ENCODE data around the gene RPL26. TPM values are rescaled to one million over a fixed set of nuclear protein-coding genes. Genes with fewer than 3 reads are reported as not detected.

Gene RPL26
- total RNA-seq: 2,945 and 3,888 TPM in 2 replicates

DNA sequence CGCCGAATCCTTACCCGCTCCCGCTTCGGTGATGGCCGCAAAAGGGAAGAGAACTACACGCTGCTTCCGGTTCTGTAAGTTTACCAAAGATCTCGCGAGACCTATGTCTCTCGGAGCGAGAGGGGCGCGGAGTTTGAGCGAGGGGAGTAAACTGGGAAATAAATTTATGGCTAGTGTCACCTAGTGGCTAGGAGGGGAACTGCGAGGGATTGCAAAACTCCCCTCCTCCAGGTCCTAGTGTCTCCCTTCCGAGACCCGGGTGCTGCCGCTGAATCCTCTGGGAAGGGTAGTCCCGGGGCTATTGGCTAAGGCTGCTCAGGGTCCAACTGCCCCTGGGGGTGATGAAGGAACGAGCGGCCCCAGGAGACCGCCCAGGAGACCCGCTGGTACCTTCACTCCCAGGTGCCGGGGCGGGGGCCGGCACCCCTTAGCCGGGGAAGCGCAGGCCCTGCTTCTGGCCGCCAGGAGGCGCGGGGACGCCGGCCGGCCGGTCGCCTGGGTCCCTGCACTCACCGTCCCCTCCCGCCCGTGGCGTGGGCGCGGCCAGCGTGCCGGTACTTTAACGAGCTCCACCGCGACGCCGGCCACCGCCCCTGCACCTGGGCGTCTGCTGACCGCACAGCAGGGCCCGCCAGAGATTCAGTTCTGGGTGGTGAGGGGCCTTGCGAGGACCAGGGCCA is at the start of gene RPL26:
Gene RPL26, minus strand, starts transcription at position 51 of the 680 bp plus-strand sequence. CDS start 883 bp downstream, outside the sequence.

DNA sequence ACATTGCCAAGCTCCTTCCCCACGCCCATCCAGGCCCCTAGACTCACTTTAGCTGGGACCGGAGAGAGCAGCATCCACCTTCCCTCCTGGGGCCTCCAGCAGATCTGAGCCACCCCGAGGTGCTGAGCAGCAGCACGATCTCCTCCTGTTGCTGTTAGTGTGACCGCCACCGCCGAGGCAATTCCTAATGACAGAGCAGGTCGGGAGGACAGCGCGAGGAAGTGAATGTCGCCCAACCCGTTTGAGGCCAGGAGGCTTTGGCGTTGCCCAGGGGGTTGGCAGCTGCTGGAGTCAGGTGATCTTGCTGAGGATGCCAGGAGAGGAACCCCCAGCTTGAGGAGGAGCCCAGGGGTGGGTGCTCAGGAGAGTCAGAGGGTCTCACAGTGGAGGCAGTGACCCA is 14.6 kb upstream of the RPL26 start, which contains the start of gene RNF222:
Gene RNF222, minus strand, starts transcription at position 192 of the 400 bp plus-strand sequence. CDS start 4,366 bp downstream, outside the sequence.

DNA sequence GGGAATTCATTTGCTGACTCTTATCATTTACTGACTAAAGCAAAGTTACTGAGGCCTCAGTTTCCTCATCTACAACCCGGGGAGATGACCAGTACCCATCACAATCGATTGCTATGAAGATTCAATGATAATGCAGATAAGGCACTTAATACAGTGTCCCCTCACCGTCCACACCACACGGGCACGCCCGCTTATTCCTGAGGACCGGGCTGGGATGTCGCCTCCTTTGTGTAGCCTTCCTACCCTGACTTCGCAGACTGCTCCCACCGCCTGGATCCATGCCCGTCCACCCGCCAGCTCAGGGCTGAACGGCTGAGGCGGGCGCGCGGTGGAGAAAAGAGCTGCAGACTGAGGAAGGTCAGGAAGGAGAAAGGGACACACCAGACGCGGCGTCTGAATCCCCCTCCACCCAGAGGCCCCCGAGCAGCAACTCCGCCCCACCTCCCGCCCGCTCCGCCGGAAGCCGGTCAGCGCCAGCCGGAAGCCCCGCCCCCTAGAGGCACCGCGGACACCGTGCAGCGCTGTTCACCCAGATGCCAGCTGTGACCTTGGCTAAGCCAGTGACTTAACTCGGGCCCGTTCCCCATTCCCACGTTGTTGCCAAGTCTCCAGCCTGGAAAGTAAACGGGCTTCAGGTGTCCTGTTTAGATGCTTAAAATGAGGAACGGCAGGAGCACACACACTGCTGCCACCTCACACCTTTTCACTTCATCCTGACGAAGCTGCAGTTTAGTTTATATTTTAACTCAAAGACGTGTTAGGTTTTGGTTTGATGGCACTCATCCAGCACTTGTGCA is 6.5 kb downstream of the RPL26 start, which contains the start of gene KRABD2:
Gene KRABD2, minus strand, starts transcription at position 434 of the 797 bp plus-strand sequence.

DNA sequence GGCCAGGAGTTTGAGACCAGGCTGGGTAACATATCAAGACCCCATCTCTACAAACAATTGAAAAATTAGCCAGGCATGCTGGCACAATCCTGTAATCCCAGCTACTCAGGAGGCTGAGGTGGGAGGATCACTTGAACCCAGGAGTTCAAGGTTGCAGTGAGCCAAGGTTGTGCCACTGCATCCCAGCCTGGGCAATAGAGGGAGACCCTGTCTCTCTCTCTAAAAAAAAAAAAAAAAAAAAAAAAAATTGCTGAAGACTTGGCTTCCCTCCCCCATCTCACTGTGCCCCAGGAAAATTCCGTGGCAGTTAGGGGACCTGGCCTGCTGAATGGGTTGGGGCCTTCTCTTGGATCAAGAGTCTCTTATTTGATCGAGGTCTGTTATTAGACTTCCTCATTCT is 43.5 kb downstream of the RPL26 start, which contains the start of gene ODF4:
Gene ODF4, plus strand, starts transcription at position 301 of the 400 bp plus-strand sequence. CDS start 212 bp downstream, outside the sequence.

Other genes starting within 250 kb of the RPL26 start
- gene PER1, start 230.8 kb downstream of the RPL26 start, total RNA-seq: 9.1 and 17.7 TPM in 2 replicates
- 4.9 and 5.3 TPM in 2 replicates for gene VAMP2, start 220.2 kb downstream of the RPL26 start, total RNA-seq
- 13.4 and 22.3 TPM in 2 replicates for gene TMEM107, start 206.8 kb downstream of the RPL26 start, total RNA-seq
- 9.3 and 10.8 TPM in 2 replicates for gene BORCS6, start 193.0 kb downstream of the RPL26 start, total RNA-seq
- gene AURKB, start 172.6 kb downstream of the RPL26 start, total RNA-seq: 23.2 and 37.6 TPM in 2 replicates
- gene CTC1, start 135.1 kb downstream of the RPL26 start, total RNA-seq: 5.3 and 14.3 TPM in 2 replicates
- 18.9 and 28.9 TPM in 2 replicates for gene PFAS, start 133.9 kb downstream of the RPL26 start, total RNA-seq
- 7.8 and 8.8 TPM in 2 replicates for gene RANGRF, start 94.5 kb downstream of the RPL26 start, total RNA-seq
- 0.32 and 0.94 TPM in 2 replicates for gene SLC25A35, start 87.8 kb downstream of the RPL26 start, total RNA-seq
- gene ARHGEF15, start 73.0 kb downstream of the RPL26 start, total RNA-seq: 29.5 and 30.0 TPM in 2 replicates
- not detected in 2 replicates for gene ODF4, start 43.4 kb downstream of the RPL26 start, total RNA-seq
- gene RNF222, start 14.6 kb upstream of the RPL26 start, total RNA-seq: under 0.01 TPM in 1 of 2 replicates, not detected in the other
- gene NDEL1, start 52.7 kb upstream of the RPL26 start, total RNA-seq: 23.0 and 54.9 TPM in 2 replicates
- gene MYH10, start 247.5 kb upstream of the RPL26 start, total RNA-seq: 120 and 416 TPM in 2 replicates